Fibroblast of lung (primary cell): Measurements from ENCODE around the gene QRICH2. TPM values are rescaled to one million over a fixed set of nuclear protein-coding genes. Genes with fewer than 3 reads are reported as not detected.
A peak's percentile ranks its signal among the peaks of the same experiment; 100 is the strongest.

Experiments used
- DNase-seq, 2 donors: peaks; one replicate each; pipeline versions ENCODE4 v3.0.0 to v3.0.0-alpha.2; 2010; ENCODE audit warnings: low read depth in 2 of 2
- H2AFZ ChIP-seq: 2 replicates; pipeline ENCODE4 v1.5.1; 2012; ENCODE audit warnings: low read length, control low read depth, inconsistent platforms
- H3K27ac ChIP-seq: 2 replicates; pipeline ENCODE4 v1.5.1; 2011; ENCODE audit warnings: low read length, control low read depth; ENCODE audit not compliant: insufficient read depth
- H3K27me3 ChIP-seq: 2 replicates; pipeline ENCODE4 v1.5.1; 2011; ENCODE audit warnings: mild to moderate bottlenecking, low read length; ENCODE audit not compliant: control insufficient read depth, insufficient read depth
- H3K36me3 ChIP-seq: 2 replicates; pipeline ENCODE4 v1.5.1; 2011; ENCODE audit warnings: low read length; ENCODE audit not compliant: control insufficient read depth, insufficient read depth
- H3K4me1 ChIP-seq: 2 replicates; pipeline ENCODE4 v1.5.1; 2011; ENCODE audit warnings: low read length; ENCODE audit not compliant: control insufficient read depth, insufficient read depth; ENCODE audit errors: extremely low read depth
- H3K4me2 ChIP-seq: 2 replicates; pipeline ENCODE4 v1.5.1; 2011; ENCODE audit warnings: low read length, control low read depth; ENCODE audit not compliant: insufficient read depth; ENCODE audit errors: extremely low read depth
- H3K4me3 ChIP-seq, 4 experiments: fragments of 200-600 bp in 1 of 4; sonication (generic) in 1 of 4; replicated peaks in 1 of 4; 2 replicates each; pipeline ENCODE4 v1.5.1; 2011 to 2016; ENCODE audit warnings: low read length in 4 of 4, low read depth in 3 of 4, mild to moderate bottlenecking in 3 of 4, control low read depth in 2 of 4, inconsistent platforms in 1 of 4, mixed read lengths in 1 of 4; ENCODE audit not compliant: insufficient read depth in 1 of 4; ENCODE audit errors: control extremely low read depth in 1 of 4
- H3K79me2 ChIP-seq: 2 replicates; pipeline ENCODE4 v1.5.1; 2012; ENCODE audit warnings: mild to moderate bottlenecking, low read length, inconsistent platforms; ENCODE audit not compliant: control insufficient read depth, insufficient read depth
- H3K9ac ChIP-seq: 2 replicates; pipeline ENCODE4 v1.5.1; 2011; ENCODE audit warnings: mild to moderate bottlenecking, low read length, control low read depth; ENCODE audit not compliant: insufficient read depth
- H3K9me3 ChIP-seq: 2 replicates; pipeline ENCODE4 v1.5.1; 2012; ENCODE audit warnings: low read depth, low read length; ENCODE audit not compliant: control insufficient read depth, insufficient read depth
- H4K20me1 ChIP-seq: 2 replicates; pipeline ENCODE4 v1.5.1; 2011; ENCODE audit warnings: low read length; ENCODE audit not compliant: control insufficient read depth, insufficient read depth; ENCODE audit errors: extremely low read depth
- EZH2 ChIP-seq: IDR thresholded peaks from 2 replicates; pipeline ENCODE4 v1.5.1; 2012; ENCODE audit warnings: low read length, control low read depth, mild to moderate bottlenecking; ENCODE audit errors: missing control alignments
- polyA plus RNA-seq, 2 donors: library from polyadenylated mRNA; depleted of rRNA in 1 of 2; stranded (reverse) in 1 of 2; unstranded in 1 of 2; fragments of >200 nt; gene quantifications; 2 replicates each; pipeline ENCODE4 v1.2.1, GENCODE V29; 2011 to 2012; ENCODE audit warnings: missing spikeins in 1 of 2
- total RNA-seq: library from RNA; depleted of rRNA; stranded (reverse); fragments of >200 nt; gene quantifications from 2 replicates; pipeline ENCODE4 v1.2.1, GENCODE V29; 2014
- TF ChIP-seq, protein P1 (sequence below), 2 donors: IDR thresholded peaks in 1 of 2; conservative IDR thresholded peaks in 1 of 2; 1 replicate in 1 of 2; 2 replicates in 1 of 2; pipeline ENCODE4 v1.5.1; 2011 to 2012; ENCODE audit warnings: low read length in 2 of 2, control low read depth in 1 of 2, inconsistent platforms in 1 of 2, low read depth in 1 of 2, mild to moderate bottlenecking in 1 of 2

Gene QRICH2
- total and polyA plus RNA-seq, 2 donors (not counting 1 experiment from before 2014, with no cell fraction given), result 0.26 to 4.3 TPM

GRCh38 chr17:76314392-76315227, 6.5 kb upstream of the QRICH2 start:
- no peaks in the 10 kb centered on the region for H3K36me3 ChIP-seq
- H2AFZ ChIP-seq, result no peak overlapping the region
- H3K4me2 ChIP-seq, result no peak overlapping the region
- H3K27ac ChIP-seq, result no peak overlapping the region
- H3K4me3 ChIP-seq, result no peak overlapping the region
- H4K20me1 ChIP-seq, result no peaks in the 10 kb centered on the region
- no peaks in the 10 kb centered on the region for H3K9me3 ChIP-seq
- H3K9ac ChIP-seq, result no peak overlapping the region
- TF ChIP-seq, protein P1, sequence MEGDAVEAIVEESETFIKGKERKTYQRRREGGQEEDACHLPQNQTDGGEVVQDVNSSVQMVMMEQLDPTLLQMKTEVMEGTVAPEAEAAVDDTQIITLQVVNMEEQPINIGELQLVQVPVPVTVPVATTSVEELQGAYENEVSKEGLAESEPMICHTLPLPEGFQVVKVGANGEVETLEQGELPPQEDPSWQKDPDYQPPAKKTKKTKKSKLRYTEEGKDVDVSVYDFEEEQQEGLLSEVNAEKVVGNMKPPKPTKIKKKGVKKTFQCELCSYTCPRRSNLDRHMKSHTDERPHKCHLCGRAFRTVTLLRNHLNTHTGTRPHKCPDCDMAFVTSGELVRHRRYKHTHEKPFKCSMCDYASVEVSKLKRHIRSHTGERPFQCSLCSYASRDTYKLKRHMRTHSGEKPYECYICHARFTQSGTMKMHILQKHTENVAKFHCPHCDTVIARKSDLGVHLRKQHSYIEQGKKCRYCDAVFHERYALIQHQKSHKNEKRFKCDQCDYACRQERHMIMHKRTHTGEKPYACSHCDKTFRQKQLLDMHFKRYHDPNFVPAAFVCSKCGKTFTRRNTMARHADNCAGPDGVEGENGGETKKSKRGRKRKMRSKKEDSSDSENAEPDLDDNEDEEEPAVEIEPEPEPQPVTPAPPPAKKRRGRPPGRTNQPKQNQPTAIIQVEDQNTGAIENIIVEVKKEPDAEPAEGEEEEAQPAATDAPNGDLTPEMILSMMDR (conservative IDR thresholded peaks at IDR 0.05 in 1 of 2, IDR thresholded peaks at IDR 0.05 in 1 of 2; ENCODE audit: low read depth in 1 of 2, low read length in 2 of 2), result no peak
- no peak for TF ChIP-seq EZH2
- no peaks in the 10 kb centered on the region for H3K27me3 ChIP-seq
- H3K4me1 ChIP-seq, result no peaks in the 10 kb centered on the region
- peak; percentile 9 to 14 for DNase-seq
- no peaks in the 10 kb centered on the region for H3K79me2 ChIP-seq

GRCh38 chr17:76312735-76313134, 4.7 kb upstream of the QRICH2 start:
- Histone ChIP-seq H2AFZ (no peak overlapping the region), H3K4me1 (no peaks in the 10 kb centered on the region), H3K27me3 (no peaks in the 10 kb centered on the region), H3K9ac (no peak overlapping the region), H3K36me3 (no peaks in the 10 kb centered on the region), H3K79me2 (no peaks in the 10 kb centered on the region), H3K27ac (no peak overlapping the region), H3K9me3 (no peaks in the 10 kb centered on the region), H3K4me2 (no peak overlapping the region), H4K20me1 (no peaks in the 10 kb centered on the region), H3K4me3 (no peak overlapping the region)
- no peak for DNase-seq
- no peak for TF ChIP-seq EZH2
- TF ChIP-seq, protein P1 (conservative IDR thresholded peaks at IDR 0.05 in 1 of 2, IDR thresholded peaks at IDR 0.05 in 1 of 2; ENCODE audit: low read depth in 1 of 2, low read length in 2 of 2), result no peak

- Histone ChIP-seq H3K36me3 (no peaks in the 10 kb centered on the region), H3K27ac (no peak overlapping the region), H3K27me3 (no peaks in the 10 kb centered on the region), H3K4me1 (no peaks in the 10 kb centered on the region), H2AFZ (no peak overlapping the region), H3K79me2 (no peaks in the 10 kb centered on the region), H3K4me2 (no peak overlapping the region), H3K4me3 (no peak overlapping the region), H3K9ac (no peak overlapping the region), H4K20me1 (no peaks in the 10 kb centered on the region), H3K9me3 (no peaks in the 10 kb centered on the region)
- TF ChIP-seq, protein P1 (conservative IDR thresholded peaks at IDR 0.05 in 1 of 2, IDR thresholded peaks at IDR 0.05 in 1 of 2; ENCODE audit: low read depth in 1 of 2, low read length in 2 of 2), result no peak
- no peak for TF ChIP-seq EZH2
- no peak for DNase-seq
Observed at GRCh38 chr17:76309461-76309860, 1.4 kb upstream of the QRICH2 start.
